Uterus (tissue), 4 donors: ENCODE data around the gene SOCS2. TPM values are rescaled to one million over a fixed set of nuclear protein-coding genes. Genes with fewer than 3 reads are reported as not detected.

Experiments used
- DNase-seq, 2 donors: peaks; one replicate each; pipeline ENCODE4 v3.0.0-alpha.2; 2019 to 2020
- H3K27ac ChIP-seq, 2 donors: fragments of 200-600 bp; sonication (generic); 1 replicate in 1 of 2; 2 replicates in 1 of 2; pipeline ENCODE4 v1.5.1; 2016 to 2018
- H3K27me3 ChIP-seq, 2 donors: fragments of 200-600 bp; sonication (generic); one replicate each; pipeline ENCODE4 v1.5.1; 2018 to 2019; ENCODE audit warnings: control low read depth in 1 of 2
- H3K36me3 ChIP-seq, 2 donors: fragments of 200-600 bp; sonication (generic); one replicate each; pipeline ENCODE4 v1.5.1; 2019; ENCODE audit warnings: control low read depth in 1 of 2
- H3K4me1 ChIP-seq, 2 donors: fragments of 200-600 bp; sonication (generic); one replicate each; pipeline ENCODE4 v1.5.1; 2018 to 2019; ENCODE audit warnings: control low read depth in 1 of 2
- H3K4me3 ChIP-seq, 2 donors: fragments of 200-600 bp; sonication (generic); 1 replicate in 1 of 2; 2 replicates in 1 of 2; pipeline ENCODE4 v1.5.1; 2018 to 2019; ENCODE audit warnings: mild to moderate bottlenecking in 1 of 2
- H3K9me3 ChIP-seq, 2 donors: fragments of 200-600 bp; sonication (generic); one replicate each; pipeline ENCODE4 v1.5.1; 2019; ENCODE audit warnings: control low read depth in 1 of 2
- CTCF ChIP-seq, 4 experiments: fragments of 200-600 bp in 2 of 4; fragments of 450-650 bp in 2 of 4; sonication (generic) in 2 of 4; IDR thresholded peaks; one replicate each; pipeline ENCODE4 v1.5.1; 2016 to 2019; ENCODE audit warnings: antibody characterized with exemption in 4 of 4, mild to moderate bottlenecking in 2 of 4, moderate library complexity in 1 of 4
- POLR2A ChIP-seq, 2 donors: fragments of 450-650 bp; IDR thresholded peaks; one replicate each; pipeline ENCODE4 v1.6.1; 2016; ENCODE audit warnings: antibody characterized with exemption in 2 of 2, mild to moderate bottlenecking in 1 of 2, moderate library complexity in 1 of 2
- intact Hi-C: fragments of 100-400 bp; cut with DNase I; formaldehyde crosslinking; loops from one replicate; pipeline ENCODE4 v1.15.1; 2023; ENCODE audit warnings: low total_unique reads
- total RNA-seq, 4 donors: library from RNA; depleted of rRNA in 3 of 4; stranded (reverse); fragments of >200 nt in 3 of 4; gene quantifications; one replicate each; pipeline versions ENCODE4 v1.1.0 to v1.2.4, GENCODE V29; 2014 to 2023
- donor health status: DM: yes; HTN: yes; CAD: no.

The SOCS2 gene
- total RNA-seq, 4 donors from 2014 or later, result 55.0 to 345 (median 112) TPM

- H3K4me1 ChIP-seq, result no peaks in the 10 kb centered on the region
- H3K9me3 ChIP-seq, result no peaks in the 10 kb centered on the region
- peak overlapping the region; percentile 98 to 100 for H3K27ac ChIP-seq
- peak in 1 of 2 donors; percentile 31 for DNase-seq
- peak overlapping the region; percentile 71 to 95 for H3K4me3 ChIP-seq
- no peaks in the 10 kb centered on the region for H3K27me3 ChIP-seq
- no peak for TF ChIP-seq CTCF (IDR thresholded peaks at IDR 0.05)
- TF ChIP-seq POLR2A (IDR thresholded peaks at IDR 0.05), result peak; percentile 2 to 9
- no peaks in the 10 kb centered on the region for H3K36me3 ChIP-seq
- intact Hi-C loops, result loop anchor here (2.0 to 5.0 kb wide), 3 partner anchors 20 to 169 kb away; partner anchors contain the start of gene CRADD
Measured at GRCh38 chr12:93572712-93573551, 457 bp downstream of the SOCS2 start.

GRCh38 chr12:93573552-93574223 is 1.2 kb downstream of the SOCS2 start:
- Histone ChIP-seq H3K27me3 (no peaks in the 10 kb centered on the region), H3K27ac (peak overlapping the region; percentile 98 to 100), H3K9me3 (no peaks in the 10 kb centered on the region), H3K36me3 (no peaks in the 10 kb centered on the region), H3K4me3 (peak overlapping the region; percentile 71 to 95), H3K4me1 (peaks cover 0 to under 1% of the 10 kb centered on the region in 2 donors)
- intact Hi-C loops, result loop anchor here (2.0 to 5.0 kb wide), 3 partner anchors 19 to 169 kb away; partner anchors contain the start of gene CRADD
- TF ChIP-seq POLR2A (IDR thresholded peaks at IDR 0.05) (no peak), CTCF (IDR thresholded peaks at IDR 0.05) (no peak)
- DNase-seq, result peak in 1 of 2 donors; percentile 62

DNA sequence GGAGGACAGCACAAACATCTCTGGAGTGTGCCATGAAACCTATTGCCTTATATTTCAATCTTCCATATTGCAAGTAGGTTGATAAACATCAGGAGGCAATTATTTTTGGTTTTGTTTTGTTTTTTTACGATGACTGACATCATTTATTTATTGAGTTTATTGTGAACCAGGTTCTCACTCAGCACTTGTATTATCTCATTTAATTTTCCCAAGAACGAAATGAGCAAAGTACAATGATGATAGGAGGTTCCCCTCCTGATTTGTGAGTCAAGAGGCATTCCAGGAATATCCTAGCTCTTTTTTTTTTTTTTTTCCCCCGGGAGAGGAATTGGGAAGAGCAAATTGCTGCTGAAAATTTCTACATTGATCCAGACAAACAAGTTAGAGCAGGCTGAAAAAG is 4.7 kb downstream of the SOCS2 start:
- TF ChIP-seq POLR2A (IDR thresholded peaks at IDR 0.05) (no peak), CTCF (IDR thresholded peaks at IDR 0.05) (no peak)
- no peak for DNase-seq
- Histone ChIP-seq H3K36me3 (no peaks in the 10 kb centered on the region), H3K27me3 (no peaks in the 10 kb centered on the region), H3K4me3 (peak overlapping the region; percentile 14 to 71), H3K9me3 (no peaks in the 10 kb centered on the region), H3K4me1 (peaks cover 0 to 7% of the 10 kb centered on the region in 2 donors), H3K27ac (peak overlapping the region; percentile 98 to 100)
- intact Hi-C loops, result no loop called here

- H3K27ac ChIP-seq, result peak overlapping the region; percentile 98 to 100
- H3K4me1 ChIP-seq, result peaks cover 0 to 7% of the 10 kb centered on the region in 2 donors
- no peak for DNase-seq
- no peaks in the 10 kb centered on the region for H3K27me3 ChIP-seq
- no peaks in the 10 kb centered on the region for H3K9me3 ChIP-seq
- H3K36me3 ChIP-seq, result no peaks in the 10 kb centered on the region
- TF ChIP-seq CTCF (IDR thresholded peaks at IDR 0.05), result no peak
- TF ChIP-seq POLR2A (IDR thresholded peaks at IDR 0.05), result no peak
- intact Hi-C loops, result no loop called here
- no peak overlapping the region for H3K4me3 ChIP-seq
Measured at GRCh38 chr12:93578221-93578620, 5.7 kb downstream of the SOCS2 start.

GRCh38 chr12:93580682-93581081 is 8.2 kb downstream of the SOCS2 start:
- Histone ChIP-seq H3K27ac (peak overlapping the region; percentile 98 to 100), H3K27me3 (no peaks in the 10 kb centered on the region), H3K36me3 (no peaks in the 10 kb centered on the region), H3K4me3 (no peak overlapping the region), H3K9me3 (no peaks in the 10 kb centered on the region), H3K4me1 (peaks cover 0 to 7% of the 10 kb centered on the region in 2 donors)
- TF ChIP-seq CTCF (IDR thresholded peaks at IDR 0.05), result no peak
- TF ChIP-seq POLR2A (IDR thresholded peaks at IDR 0.05), result no peak
- no peak for DNase-seq
- intact Hi-C loops, result no loop called here
